A673 (cell line): ENCODE results near the gene LRRC17. TPM values are rescaled to one million over a fixed set of nuclear protein-coding genes. Genes with fewer than 3 reads are reported as not detected.

Source experiments
- BruUV-seq: library from RNA; stranded (reverse); fragments of 400-500 nt; replicated peaks from 2 replicates; lab custom pipeline; 2021; lab: Mats Ljungman, UMichigan
- CTCF ChIA-PET: fragments of 300-600 bp; sonication (Branson Sonifier 250); formaldehyde crosslinking; loops from one replicate; lab custom pipeline; 2022; ENCODE audit warnings: antibody characterized with exemption; lab: Charles Lee
- POLR2A ChIA-PET: fragments of 300-600 bp; sonication (Branson Sonifier 250); formaldehyde crosslinking; loops from one replicate; lab custom pipeline; 2022; ENCODE audit warnings: antibody characterized with exemption; ENCODE audit not compliant: low non-redundant PET; lab: Charles Lee
- DNase-seq: peaks from one replicate; pipeline ENCODE4 v3.0.0-alpha.2; 2015; ENCODE audit warnings: low spot score
- H3K27ac ChIP-seq: fragments of 200-600 bp; sonication (generic); 2 replicates; pipeline ENCODE4 v1.5.1; 2016; ENCODE audit warnings: mixed run types, low read depth, mild to moderate bottlenecking, mixed read lengths, antibody characterized with exemption, low read length; ENCODE audit not compliant: poor library complexity, severe bottlenecking
- H3K27me3 ChIP-seq: fragments of 200-600 bp; sonication (generic); replicated peaks from 2 replicates; pipeline ENCODE4 v1.6.1; 2017; ENCODE audit warnings: mixed run types, low read depth, mild to moderate bottlenecking, mixed read lengths, antibody characterized with exemption, low read length; ENCODE audit not compliant: insufficient read depth, poor library complexity
- H3K36me3 ChIP-seq: fragments of 200-600 bp; sonication (generic); 2 replicates; pipeline ENCODE4 v1.6.1; 2016; ENCODE audit warnings: mixed run types, mild to moderate bottlenecking, mixed read lengths, antibody characterized with exemption, low read length; ENCODE audit not compliant: insufficient read depth, poor library complexity, severe bottlenecking
- H3K4me1 ChIP-seq: fragments of 200-600 bp; sonication (generic); 2 replicates; pipeline ENCODE4 v1.6.1; 2017; ENCODE audit warnings: mixed run types, mild to moderate bottlenecking, mixed read lengths, antibody characterized with exemption, low read length; ENCODE audit not compliant: insufficient read depth, poor library complexity, severe bottlenecking
- H3K4me3 ChIP-seq: fragments of 200-600 bp; sonication (generic); 2 replicates; pipeline ENCODE4 v1.5.1; 2016; ENCODE audit warnings: low read depth, mixed run types, mild to moderate bottlenecking, mixed read lengths, low read length; ENCODE audit not compliant: poor library complexity, severe bottlenecking
- H3K9me3 ChIP-seq: fragments of 200-600 bp; sonication (generic); 2 replicates; pipeline ENCODE4 v1.6.1; 2016; ENCODE audit warnings: mixed run types, low read depth, mild to moderate bottlenecking, mixed read lengths, antibody characterized with exemption, low read length; ENCODE audit not compliant: poor library complexity, severe bottlenecking
- CTCF ChIP-seq: fragments of 300-800, 200-600 bp; sonication (generic); conservative IDR thresholded peaks from 2 replicates; pipeline ENCODE4 v1.5.1; 2017; ENCODE audit warnings: low read depth, mild to moderate bottlenecking, antibody characterized with exemption, low read length, moderate library complexity, mixed read lengths
- EZH2 ChIP-seq: fragments of 200-600 bp; sonication (generic); IDR thresholded peaks from 2 replicates; pipeline ENCODE4 v1.6.1; 2017; ENCODE audit warnings: borderline replicate concordance, low read depth, mild to moderate bottlenecking, mixed read lengths, antibody characterized with exemption, low read length; ENCODE audit not compliant: poor library complexity, severe bottlenecking
- intact Hi-C: fragments of 100-400 bp; cut with micrococcal nuclease; formaldehyde crosslinking; loops from one replicate; pipeline ENCODE4 v1.10.0; 2022; ENCODE audit not compliant: unreplicated experiment
- total RNA-seq: library from RNA; stranded (reverse); gene quantifications from 2 replicates; pipeline ENCODE4 v1.2.3, GENCODE V29; 2021

The LRRC17 gene
- total RNA-seq, 1 experiment from 2014 or later = 10.0 TPM

DNA sequence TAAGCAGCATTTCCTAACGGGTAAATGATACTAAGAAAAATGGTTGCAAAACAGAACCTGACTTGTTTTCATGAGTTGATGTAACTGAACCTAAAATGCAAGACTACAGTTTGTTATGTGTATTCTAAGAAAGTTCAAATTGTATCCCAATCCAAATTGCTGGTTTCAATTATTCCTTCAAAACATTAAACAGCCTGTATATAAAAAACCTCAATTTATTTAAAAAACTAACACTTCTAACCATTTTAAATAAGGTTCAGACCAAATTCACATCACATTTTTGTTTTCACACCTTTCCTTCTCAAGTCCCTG is 80.9 kb downstream of the LRRC17 start:
- intact Hi-C loops = no loop called here
- H3K36me3 ChIP-seq = no peaks in the 10 kb centered on the region
- no peaks in the 10 kb centered on the region for H3K27me3 ChIP-seq
- TF ChIP-seq EZH2 (no peak), CTCF (no peak)
- peaks cover 22% of the 10 kb centered on the region for H3K4me1 ChIP-seq
- BruUV-seq = no TSS peak
- CTCF ChIA-PET = no interaction called here
- H3K4me3 ChIP-seq = no peak overlapping the region
- no peak for DNase-seq
- POLR2A ChIA-PET = no interaction called here
- H3K27ac ChIP-seq = no peak overlapping the region
- no peaks in the 10 kb centered on the region for H3K9me3 ChIP-seq

DNA sequence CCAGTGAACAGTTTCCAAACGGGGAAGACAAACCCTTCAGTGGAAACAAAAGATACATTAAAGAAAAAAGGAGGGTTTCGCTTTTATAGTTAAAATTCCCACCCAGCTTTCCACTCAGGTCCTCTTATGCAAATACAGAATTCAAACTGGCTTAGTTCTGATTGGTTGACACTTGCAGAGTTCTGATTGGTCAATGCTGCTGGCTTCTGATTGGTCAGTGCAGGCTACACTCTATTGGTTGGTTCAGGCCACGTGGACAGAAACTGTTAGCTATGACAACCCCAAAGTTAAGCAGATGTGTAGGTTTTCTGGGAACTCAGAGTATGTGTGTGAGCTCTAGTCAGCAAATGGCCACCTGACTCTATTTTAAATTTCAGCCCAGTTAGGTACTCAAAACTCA is 81.8 kb downstream of the LRRC17 start:
- no peak for TF ChIP-seq EZH2
- TF ChIP-seq CTCF = no peak
- no TSS peak for BruUV-seq
- no peaks in the 10 kb centered on the region for H3K9me3 ChIP-seq
- H3K27ac ChIP-seq = no peak overlapping the region
- H3K36me3 ChIP-seq = no peaks in the 10 kb centered on the region
- peaks cover 22% of the 10 kb centered on the region for H3K4me1 ChIP-seq
- CTCF ChIA-PET = no interaction called here
- no peak overlapping the region for H3K4me3 ChIP-seq
- intact Hi-C loops = no loop called here
- no peak for DNase-seq
- POLR2A ChIA-PET = no interaction called here
- no peaks in the 10 kb centered on the region for H3K27me3 ChIP-seq

Other genes with a start within 250 kb of the LRRC17 start
- gene POLR2J2, start 241.3 kb upstream of the LRRC17 start, total RNA-seq = 5.2 and 7.2 TPM in 2 replicates
- gene FAM185A, start 164.0 kb upstream of the LRRC17 start, total RNA-seq = 4.6 and 6.7 TPM in 2 replicates
- 0.15 and 0.37 TPM in 2 replicates for gene FBXL13, start 161.8 kb downstream of the LRRC17 start, total RNA-seq
- gene ARMC10, start 162.1 kb downstream of the LRRC17 start, total RNA-seq = 32.0 and 36.2 TPM in 2 replicates
- 11.8 and 14.8 TPM in 2 replicates for gene NAPEPLD, start 236.1 kb downstream of the LRRC17 start, total RNA-seq